ENCODE measurements around the gene KCNJ3.

GRCh38 chr2:154696369-154696768 lies 2.1 kb upstream of the KCNJ3 start:
- TF ChIP-seq CTCF (IDR thresholded peaks at IDR 0.05) (no peak), POLR2A (IDR thresholded peaks at IDR 0.05) (no peak)
